CD4-positive, CD25-positive, alpha-beta regulatory T cell (primary cell): Measurements from ENCODE around the gene NME4. TPM values are rescaled to one million over a fixed set of nuclear protein-coding genes. Genes with fewer than 3 reads are reported as not detected.

Experiments
- ATAC-seq, 2 donors: fragments of 150-1000 bp; cut with Tn5 transposase; one replicate each; pipeline ENCODE4 v1.10.0; 2021; ENCODE audit warnings: low read depth in 2 of 2, moderate number of reproducible peaks in 2 of 2, moderate library complexity in 1 of 2
- DNase-seq, 3 donors: peaks; one replicate each; pipeline versions ENCODE4 v3.0.0 to v3.0.0-alpha.2; 2012 to 2022; ENCODE audit warnings: mixed read lengths in 1 of 3
- H3K27ac ChIP-seq: one replicate; pipeline ENCODE4 v1.7.0; 2013; ENCODE audit warnings: mild to moderate bottlenecking, low read length; ENCODE audit not compliant: insufficient read depth, poor library complexity, severe bottlenecking
- H3K27me3 ChIP-seq: one replicate; pipeline ENCODE4 v1.7.0; 2013; ENCODE audit warnings: low read length; ENCODE audit not compliant: control insufficient read depth, insufficient read depth
- H3K36me3 ChIP-seq: one replicate; pipeline ENCODE4 v1.7.0; 2013; ENCODE audit warnings: mild to moderate bottlenecking, low read length, moderate library complexity; ENCODE audit not compliant: control insufficient read depth, insufficient read depth
- H3K4me1 ChIP-seq: 2 replicates; pipeline ENCODE4 v1.7.0; 2013; ENCODE audit warnings: mild to moderate bottlenecking, low read length; ENCODE audit not compliant: insufficient read depth, control insufficient read depth, poor library complexity, severe bottlenecking
- H3K4me3 ChIP-seq: one replicate; pipeline ENCODE4 v1.7.0; 2013; ENCODE audit warnings: low read depth, mild to moderate bottlenecking, low read length, moderate library complexity
- H3K9me3 ChIP-seq, 2 experiments: 1 replicate in 1 of 2; 2 replicates in 1 of 2; pipeline ENCODE4 v1.7.0; 2013; ENCODE audit warnings: low read length in 2 of 2, mild to moderate bottlenecking in 1 of 2, moderate library complexity in 1 of 2; ENCODE audit not compliant: control insufficient read depth in 2 of 2
- H3K27ac Mint-ChIP-seq, 3 donors: one replicate each; pipeline ENCODE4 v1.8.0; 2020 to 2022; ENCODE audit warnings: mild to moderate bottlenecking in 3 of 3, mixed read lengths in 3 of 3, moderate library complexity in 2 of 3
- H3K27me3 Mint-ChIP-seq: one replicate; pipeline ENCODE4 v1.8.0; 2022; ENCODE audit warnings: mild to moderate bottlenecking, mixed read lengths
- H3K36me3 Mint-ChIP-seq: one replicate; pipeline ENCODE4 v1.8.0; 2020; ENCODE audit warnings: mixed read lengths
- H3K4me1 Mint-ChIP-seq, 4 donors: one replicate each; pipeline ENCODE4 v1.8.0; 2020 to 2022; ENCODE audit warnings: mixed read lengths in 4 of 4, mild to moderate bottlenecking in 1 of 4
- H3K4me3 Mint-ChIP-seq, 4 donors: one replicate each; pipeline ENCODE4 v1.8.0; 2020 to 2022; ENCODE audit warnings: mild to moderate bottlenecking in 4 of 4, mixed read lengths in 4 of 4, moderate library complexity in 3 of 4
- H3K9me3 Mint-ChIP-seq, 7 donors: one replicate each; pipeline ENCODE4 v1.8.0; 2020 to 2022; ENCODE audit warnings: mixed read lengths in 7 of 7, mild to moderate bottlenecking in 3 of 7, moderate library complexity in 2 of 7
- polyA plus RNA-seq, 4 donors: library from polyadenylated mRNA; unstranded; fragments of 300-500 nt; fragmentation: Illumina TruSeq; gene quantifications; one replicate each; pipeline ENCODE4 v1.2.3, GENCODE V29; 2021
- total RNA-seq: library from RNA; stranded (reverse); gene quantifications from one replicate; pipeline ENCODE4 v1.2.3, GENCODE V29; 2022

NME4 gene
- total and polyA plus RNA-seq, 5 donors from 2014 or later, result 6.7 to 29.8 (median 16.7) TPM

GRCh38 chr16:353404-354290 lies 43.4 kb upstream of the NME4 start:
- Histone ChIP-seq H3K4me1 (peaks cover 51% of the 10 kb centered on the region), H3K27ac (peak overlapping the region; percentile 73), H3K27me3 (no peaks in the 10 kb centered on the region), H3K4me3 (no peak overlapping the region), H3K9me3 (no peaks in the 10 kb centered on the region), H3K36me3 (peaks cover 3% of the 10 kb centered on the region)
- peaks cover 0 to 51% (median 31%) of the 10 kb centered on the region in 4 donors for H3K4me1 Mint-ChIP-seq
- H3K27ac Mint-ChIP-seq, result peak overlapping the region; percentile 78 to 94 (median 83)
- H3K27me3 Mint-ChIP-seq, result no peaks in the 10 kb centered on the region
- H3K4me3 Mint-ChIP-seq, result peak overlapping the region; percentile 52 to 84 (median 74)
- ATAC-seq (no peak), DNase-seq (no peak)
- no peaks in the 10 kb centered on the region for H3K9me3 Mint-ChIP-seq
- peaks cover 7% of the 10 kb centered on the region for H3K36me3 Mint-ChIP-seq

- no peak for DNase-seq
Observed at GRCh38 chr16:354291-354881, 42.6 kb upstream of the NME4 start.

GRCh38 chr16:354971-355461 lies 42.0 kb upstream of the NME4 start:
- DNase-seq (peak in 2 of 3 donors; percentile 46 to 87), ATAC-seq (peak in 1 of 2 donors; percentile 10)
- Histone ChIP-seq H3K9me3 (no peaks in the 10 kb centered on the region), H3K36me3 (peaks cover 3% of the 10 kb centered on the region), H3K27ac (peak overlapping the region; percentile 53), H3K4me3 (peak overlapping the region; percentile 44), H3K4me1 (peaks cover 46% of the 10 kb centered on the region), H3K27me3 (no peaks in the 10 kb centered on the region)
- peak overlapping the region; percentile 76 to 91 (median 79) for H3K4me3 Mint-ChIP-seq
- H3K9me3 Mint-ChIP-seq, result no peaks in the 10 kb centered on the region
- H3K36me3 Mint-ChIP-seq, result peaks cover 7% of the 10 kb centered on the region
- peak overlapping the region; percentile 89 to 99 (median 93) for H3K27ac Mint-ChIP-seq
- no peaks in the 10 kb centered on the region for H3K27me3 Mint-ChIP-seq
- H3K4me1 Mint-ChIP-seq, result peaks cover 0 to 41% (median 22%) of the 10 kb centered on the region in 4 donors

More at GRCh38 chr16:354291-354881, 42.6 kb upstream of the NME4 start:
- H3K9me3 ChIP-seq, result no peaks in the 10 kb centered on the region
- no peak for ATAC-seq
- Mint-ChIP-seq H3K9me3 (no peaks in the 10 kb centered on the region), H3K36me3 (peaks cover 7% of the 10 kb centered on the region), H3K4me3 (peak overlapping the region in 3 of 4 donors; percentile 52 to 84 (median 74)), H3K27ac (peak overlapping the region; percentile 83 to 94 (median 89)), H3K4me1 (peaks cover 0 to 47% (median 28%) of the 10 kb centered on the region in 4 donors), H3K27me3 (no peaks in the 10 kb centered on the region)
- H3K4me3 ChIP-seq, result no peak overlapping the region
- H3K4me1 ChIP-seq, result peaks cover 47% of the 10 kb centered on the region
- H3K27ac ChIP-seq, result peak overlapping the region; percentile 53
- H3K27me3 ChIP-seq, result no peaks in the 10 kb centered on the region
- H3K36me3 ChIP-seq, result peaks cover 3% of the 10 kb centered on the region

- Histone ChIP-seq H3K4me3 (no peak overlapping the region), H3K4me1 (peaks cover 38% of the 10 kb centered on the region), H3K9me3 (no peaks in the 10 kb centered on the region), H3K27me3 (no peaks in the 10 kb centered on the region), H3K36me3 (no peaks in the 10 kb centered on the region), H3K27ac (no peak overlapping the region)
- ATAC-seq, result no peak
- H3K9me3 Mint-ChIP-seq, result no peaks in the 10 kb centered on the region
- H3K27me3 Mint-ChIP-seq, result no peaks in the 10 kb centered on the region
- peaks cover 0 to 23% (median 12%) of the 10 kb centered on the region in 4 donors for H3K4me1 Mint-ChIP-seq
- no peaks in the 10 kb centered on the region for H3K36me3 Mint-ChIP-seq
- peak overlapping the region in 1 of 4 donors; percentile 34 for H3K4me3 Mint-ChIP-seq
- DNase-seq, result no peak
- peak overlapping the region in 1 of 3 donors; percentile 63 for H3K27ac Mint-ChIP-seq
Observed at GRCh38 chr16:356741-357140, 40.3 kb upstream of the NME4 start.

GRCh38 chr16:359067-359763 lies 37.8 kb upstream of the NME4 start:
- Mint-ChIP-seq H3K27ac (no peak overlapping the region), H3K4me3 (no peak overlapping the region), H3K9me3 (no peaks in the 10 kb centered on the region), H3K4me1 (peaks cover 0 to 20% (median 11%) of the 10 kb centered on the region in 4 donors), H3K36me3 (no peaks in the 10 kb centered on the region), H3K27me3 (no peaks in the 10 kb centered on the region)
- no peak for ATAC-seq
- H3K27me3 ChIP-seq, result no peaks in the 10 kb centered on the region
- no peak overlapping the region for H3K4me3 ChIP-seq
- no peak overlapping the region for H3K27ac ChIP-seq
- H3K4me1 ChIP-seq, result peaks cover 30% of the 10 kb centered on the region
- H3K9me3 ChIP-seq, result no peaks in the 10 kb centered on the region
- no peaks in the 10 kb centered on the region for H3K36me3 ChIP-seq
- DNase-seq, result no peak

GRCh38 chr16:359871-360697 lies 36.9 kb upstream of the NME4 start:
- no peaks in the 10 kb centered on the region for H3K27me3 ChIP-seq
- no peaks in the 10 kb centered on the region for H3K36me3 ChIP-seq
- DNase-seq, result no peak
- peaks cover 0 to 11% (median 7%) of the 10 kb centered on the region in 4 donors for H3K4me1 Mint-ChIP-seq
- no peak for ATAC-seq
- H3K4me3 ChIP-seq, result no peak overlapping the region
- H3K9me3 ChIP-seq, result no peaks in the 10 kb centered on the region
- no peaks in the 10 kb centered on the region for H3K36me3 Mint-ChIP-seq
- no peaks in the 10 kb centered on the region for H3K27me3 Mint-ChIP-seq
- no peak overlapping the region for H3K27ac Mint-ChIP-seq
- peak overlapping the region in 1 of 4 donors; percentile 22 for H3K4me3 Mint-ChIP-seq
- H3K27ac ChIP-seq, result no peak overlapping the region
- H3K4me1 ChIP-seq, result peaks cover 22% of the 10 kb centered on the region
- no peaks in the 10 kb centered on the region for H3K9me3 Mint-ChIP-seq
